C4-2B (cell line): ENCODE results near the gene USP7.

Source experiments
- ZFX ChIP-seq: fragments of 450-650 bp; IDR thresholded peaks from 2 replicates; pipeline ENCODE4 v1.6.1; 2017
- TF ChIP-seq, protein P1 (sequence below): fragments of 450-650 bp; conservative IDR thresholded peaks from 2 replicates; pipeline ENCODE4 v1.5.1; 2017; ENCODE audit warnings: mild to moderate bottlenecking

DNA sequence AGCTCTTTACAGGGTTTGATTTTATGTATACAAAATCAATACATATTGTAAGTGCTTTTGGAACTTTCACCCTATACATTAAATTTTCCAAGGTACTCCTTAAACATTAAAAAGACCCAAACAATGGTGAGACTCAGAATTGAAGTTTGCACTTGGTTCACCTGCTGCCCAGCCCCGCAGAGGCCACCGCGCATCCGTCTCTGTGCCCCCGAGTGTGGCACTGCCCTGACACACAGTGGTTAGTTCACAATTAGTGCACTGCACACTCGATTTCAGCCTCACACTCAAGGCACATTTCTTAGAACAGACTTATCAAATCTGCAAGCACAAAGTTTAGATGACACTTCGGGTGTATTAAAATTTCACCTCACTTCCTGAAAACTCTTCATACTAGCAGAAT is 38.3 kb downstream of the USP7 start:
- TF ChIP-seq, protein P1, sequence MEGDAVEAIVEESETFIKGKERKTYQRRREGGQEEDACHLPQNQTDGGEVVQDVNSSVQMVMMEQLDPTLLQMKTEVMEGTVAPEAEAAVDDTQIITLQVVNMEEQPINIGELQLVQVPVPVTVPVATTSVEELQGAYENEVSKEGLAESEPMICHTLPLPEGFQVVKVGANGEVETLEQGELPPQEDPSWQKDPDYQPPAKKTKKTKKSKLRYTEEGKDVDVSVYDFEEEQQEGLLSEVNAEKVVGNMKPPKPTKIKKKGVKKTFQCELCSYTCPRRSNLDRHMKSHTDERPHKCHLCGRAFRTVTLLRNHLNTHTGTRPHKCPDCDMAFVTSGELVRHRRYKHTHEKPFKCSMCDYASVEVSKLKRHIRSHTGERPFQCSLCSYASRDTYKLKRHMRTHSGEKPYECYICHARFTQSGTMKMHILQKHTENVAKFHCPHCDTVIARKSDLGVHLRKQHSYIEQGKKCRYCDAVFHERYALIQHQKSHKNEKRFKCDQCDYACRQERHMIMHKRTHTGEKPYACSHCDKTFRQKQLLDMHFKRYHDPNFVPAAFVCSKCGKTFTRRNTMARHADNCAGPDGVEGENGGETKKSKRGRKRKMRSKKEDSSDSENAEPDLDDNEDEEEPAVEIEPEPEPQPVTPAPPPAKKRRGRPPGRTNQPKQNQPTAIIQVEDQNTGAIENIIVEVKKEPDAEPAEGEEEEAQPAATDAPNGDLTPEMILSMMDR, result no peak
- TF ChIP-seq ZFX, result no peak
